K562 (cell line): Measurements from ENCODE around the gene PTPRE. TPM values are rescaled to one million over a fixed set of nuclear protein-coding genes. Genes with fewer than 3 reads are reported as not detected.

Experiments
- ATAC-seq: fragments of 200-7000 bp; cut with Tn5 transposase; 3 replicates; pipeline ENCODE4 v1.9.1; 2020; ENCODE audit warnings: moderate library complexity
- BruUV-seq: library from RNA; stranded (reverse); fragments of 400-500 nt; replicated peaks from 2 replicates; lab custom pipeline; 2021; lab: Mats Ljungman, UMichigan
- CTCF ChIA-PET: fragments of 300-600 bp; formaldehyde crosslinking; extraction: SDS; loops from one replicate; lab custom pipeline; 2021; ENCODE audit warnings: low intra/inter-chr PET ratio; lab: Yijun Ruan, JAX
- POLR2A ChIA-PET: fragments of 300-600, 350-650 bp; sonication (Branson Sonifier 250); formaldehyde crosslinking; extraction: SDS; loops from one replicate; lab custom pipeline; 2021; ENCODE audit warnings: antibody characterized with exemption, inconsistent platforms; lab: Yijun Ruan, JAX
- DNase-seq, 4 experiments: peaks; one replicate each; pipeline versions ENCODE4 v3.0.0 to v3.0.0-alpha.2; 2011 to 2018; ENCODE audit warnings: low spot score in 3 of 4, mixed read lengths in 3 of 4; ENCODE audit errors: extremely low read depth in 1 of 4
- FAIRE-seq: peaks from 2 replicates; lab custom pipeline; 2011; peaks lifted over from hg19 to GRCh38; lab: Jason Lieb, UNC
- H2AFZ ChIP-seq: 2 replicates; pipeline ENCODE4 v1.6.0; 2011; ENCODE audit warnings: low read depth, low read length, control low read depth, inconsistent platforms
- H3K27ac ChIP-seq: fragments of 200-600 bp; 3 replicates; pipeline ENCODE4 v1.8.0; 2011; ENCODE audit warnings: low read depth, mild to moderate bottlenecking, control low read depth, inconsistent platforms, low read length, moderate library complexity, mixed read lengths; ENCODE audit errors: extremely low read depth
- H3K27me3 ChIP-seq, 2 experiments: fragments of 300-600 bp in 1 of 2; 2 replicates in 1 of 2; 3 replicates in 1 of 2; pipeline versions ENCODE4 v1.6.0 to v1.8.0; 2011; ENCODE audit warnings: inconsistent platforms in 2 of 2, low read length in 2 of 2, mild to moderate bottlenecking in 1 of 2, mixed read lengths in 1 of 2, moderate library complexity in 1 of 2; ENCODE audit not compliant: control insufficient read depth in 2 of 2, insufficient read depth in 2 of 2
- H3K36me3 ChIP-seq: fragments of 300-600 bp; 3 replicates; pipeline ENCODE4 v1.8.0; 2011; ENCODE audit warnings: mild to moderate bottlenecking, low read length, inconsistent platforms; ENCODE audit not compliant: control insufficient read depth, insufficient read depth
- H3K4me1 ChIP-seq, 2 experiments: fragments of 200-600 bp in 1 of 2; replicated peaks in 1 of 2; 2 replicates in 1 of 2; 3 replicates in 1 of 2; pipeline versions ENCODE4 v1.5.1 to v1.8.0; 2011; ENCODE audit warnings: inconsistent platforms in 2 of 2, low read length in 2 of 2, mild to moderate bottlenecking in 1 of 2, mixed read lengths in 1 of 2, moderate library complexity in 1 of 2; ENCODE audit not compliant: control insufficient read depth in 2 of 2, insufficient read depth in 2 of 2
- H3K4me2 ChIP-seq: 2 replicates; pipeline ENCODE4 v1.6.1; 2011; ENCODE audit warnings: low read length, control low read depth, inconsistent platforms, mixed read lengths; ENCODE audit not compliant: insufficient read depth
- H3K4me3 ChIP-seq: fragments of 200-600 bp; sonication (generic), shearing (Covaris generic); 2 replicates; pipeline ENCODE4 v1.5.1; 2016; ENCODE audit warnings: control low read depth, inconsistent platforms
- H3K79me2 ChIP-seq: fragments of 200-600 bp; 3 replicates; pipeline ENCODE4 v1.8.0; 2011; ENCODE audit warnings: low read length, inconsistent platforms; ENCODE audit not compliant: control insufficient read depth, insufficient read depth
- H3K9ac ChIP-seq, 2 experiments: 2 replicates each; pipeline versions ENCODE4 v1.6.0 to v1.6.1; 2011; ENCODE audit warnings: low read depth in 2 of 2, low read length in 2 of 2, control low read depth in 1 of 2, inconsistent platforms in 1 of 2, mild to moderate bottlenecking in 1 of 2, mixed read lengths in 1 of 2; ENCODE audit not compliant: insufficient read depth in 1 of 2
- H3K9me1 ChIP-seq: one replicate; pipeline ENCODE4 v1.6.0; 2011; ENCODE audit warnings: inconsistent platforms, mild to moderate bottlenecking, low read length, moderate library complexity; ENCODE audit not compliant: control insufficient read depth, insufficient read depth
- H3K9me3 ChIP-seq: replicated peaks from 2 replicates; pipeline ENCODE4 v1.5.1; 2011; ENCODE audit warnings: low read depth, low read length, inconsistent platforms; ENCODE audit not compliant: control insufficient read depth, insufficient read depth
- H4K20me1 ChIP-seq: replicated peaks from 2 replicates; pipeline ENCODE4 v1.6.1; 2011; ENCODE audit warnings: low read length, inconsistent platforms, mixed read lengths; ENCODE audit not compliant: control insufficient read depth, insufficient read depth
- FOXA1 ChIP-seq: fragments of 450-650 bp; IDR thresholded peaks from 2 replicates; pipeline ENCODE4 v1.6.1; 2016; ENCODE audit warnings: mild to moderate bottlenecking, borderline replicate concordance
- PCBP2 ChIP-seq: fragments of 200-400 bp; formaldehyde crosslinking; IDR thresholded peaks from 2 replicates; pipeline ENCODE4 v1.6.1; 2018; ENCODE audit warnings: low read length, low read depth, mild to moderate bottlenecking, moderate library complexity; ENCODE audit not compliant: poor library complexity, severe bottlenecking
- ZNF586 ChIP-seq: fragments of 450-650 bp; formaldehyde crosslinking; conservative IDR thresholded peaks from 2 replicates; pipeline ENCODE4 v1.4.0; 2020; ENCODE audit warnings: mild to moderate bottlenecking, moderate library complexity
- WGBS: fragments of 100-300 bp; shearing (Covaris generic); methylation state at CpG from one replicate; pipeline ENCODE4 v1.1.6; 2016; ENCODE audit warnings: low coverage, mixed read lengths; ENCODE audit not compliant: insufficient coverage; ENCODE audit errors: missing lambda C conversion rate; 5-methylcytosine and 5-hydroxymethylcytosine counted together
- in situ Hi-C: fragments of 300-500 bp; cut with MboI; formaldehyde crosslinking; loops from 4 replicates; pipeline ENCODE4 v1.15.0; 2018; ENCODE audit warnings: inconsistent platforms, mixed read lengths
- intact Hi-C: fragments of 100-400 bp; cut with micrococcal nuclease; formaldehyde crosslinking; loops from 2 replicates; pipeline ENCODE4 v1.14.2; 2022
- polyA plus RNA-seq, 8 experiments: library from polyadenylated mRNA; depleted of rRNA in 4 of 8; stranded (reverse) in 5 of 8; unstranded in 3 of 8; fragments of >200 nt; fragmentation: Nextera tagmentation in 2 of 8; fragmentation: Illumina TruSeq in 1 of 8; extraction: Ambion mirVana in 2 of 8; extraction: Trizol in 1 of 8; gene quantifications; 2 replicates each; pipeline versions ENCODE4 v1.2.1 to v1.2.3, GENCODE V29; 2011 to 2014; ENCODE audit warnings: inconsistent platforms in 1 of 8, missing spikeins in 1 of 8
- total RNA-seq, 7 experiments: library from RNA; depleted of rRNA in 6 of 7; stranded (reverse); fragments of >200 nt in 6 of 7; fragmentation: Illumina TruSeq in 2 of 7; extraction: Trizol in 2 of 7; gene quantifications; 2 replicates each; pipeline versions ENCODE4 v1.2.1 to v1.2.3, GENCODE V29; 2011 to 2021; ENCODE audit warnings: low replicate concordance in 1 of 7
- TF ChIP-seq, protein P1 (sequence below): sonication (generic); formaldehyde crosslinking; IDR thresholded peaks from 2 replicates; pipeline ENCODE4 v1.8.1; 2023; ENCODE audit warnings: mild to moderate bottlenecking, missing genetic modification reagents

The PTPRE gene
- total and polyA plus RNA-seq, 9 of the 15 experiments (the other 6 are each of a cell fraction or from before 2014, with no cell fraction given), result 0.01 to 0.13 (median 0.04) TPM; not detected in 4

DNA sequence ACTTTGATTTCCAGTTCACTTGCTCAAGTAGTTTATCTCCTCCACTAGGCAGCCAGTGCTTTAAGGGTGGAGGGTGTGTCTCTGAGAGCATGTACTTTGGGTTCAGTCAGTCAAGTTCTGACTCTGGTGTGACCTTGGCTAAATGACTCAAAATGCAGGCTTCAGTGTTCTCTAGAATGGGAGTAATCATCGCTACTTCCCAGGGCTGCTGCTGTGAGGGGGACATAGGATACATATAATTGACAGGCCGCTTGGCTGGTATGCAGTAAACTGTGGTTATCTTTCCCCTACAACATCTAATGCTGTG lies 3.5 kb downstream of the PTPRE start:
- no peaks in the 10 kb centered on the region for H4K20me1 ChIP-seq
- H3K27ac ChIP-seq, result no peak overlapping the region
- CTCF ChIA-PET, result no interaction called here
- intact Hi-C loops, result no loop called here
- no peak for FAIRE-seq
- no peak overlapping the region for H2AFZ ChIP-seq
- no peak overlapping the region for H3K9ac ChIP-seq
- H3K9me1 ChIP-seq, result no peaks in the 10 kb centered on the region
- no peak for TF ChIP-seq PCBP2
- TF ChIP-seq, all 486 proteins: peak for 0
- no peak for DNase-seq
- BruUV-seq, result no TSS peak
- Histone ChIP-seq H3K9me3 (no peaks in the 10 kb centered on the region), H3K4me1 (peaks cover 0 to 5% of the 10 kb centered on the region in 2 experiments; a peak in 1 of 5 replicates), H3K4me2 (no peak overlapping the region), H3K79me2 (no peaks in the 10 kb centered on the region), H3K27me3 (0 out of 5 replicates have a peak, but pooled peaks cover 0 to 5% of the 10 kb centered on the region in 2 experiments), H3K4me3 (no peak overlapping the region), H3K36me3 (no peaks in the 10 kb centered on the region)
- POLR2A ChIA-PET, result no interaction called here
- ATAC-seq, result no peak
- in situ Hi-C loops, result no loop called here
- 0% methylated on average over 2 of the region's 2 CpGs for WGBS

DNA sequence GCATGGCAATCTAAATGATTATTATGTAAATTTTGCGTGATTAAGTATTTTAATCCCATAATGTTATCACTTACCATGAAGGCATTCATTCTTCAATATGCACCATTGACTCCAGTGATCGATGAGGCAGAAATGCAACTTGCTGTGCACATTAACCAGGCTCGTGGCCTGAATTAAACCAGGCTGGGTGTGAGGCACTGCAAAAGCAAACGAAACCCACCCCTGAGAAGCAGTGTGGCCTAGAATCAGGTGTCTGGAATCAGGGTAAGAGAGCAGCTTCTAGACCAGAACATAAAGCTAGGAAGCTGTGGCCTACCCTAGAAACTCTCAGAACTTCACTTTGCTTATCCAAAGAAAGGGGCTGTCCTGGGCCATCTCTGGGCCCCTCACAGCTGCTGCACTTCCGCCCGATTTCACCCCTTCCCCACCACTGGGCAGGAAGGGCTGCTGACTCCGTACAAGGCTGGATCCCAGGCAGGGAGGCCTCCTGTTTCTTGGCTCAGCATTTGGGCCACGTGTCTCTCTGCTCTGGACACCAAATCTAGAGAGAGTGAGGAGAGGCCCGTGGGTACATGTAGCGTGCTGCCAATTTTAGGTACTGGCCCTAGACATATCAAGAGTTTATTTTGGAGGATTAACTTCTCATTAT lies 4.4 kb downstream of the PTPRE start:
- Histone ChIP-seq H3K4me3 (no peak overlapping the region), H3K9ac (no peak overlapping the region), H3K9me1 (no peaks in the 10 kb centered on the region), H3K36me3 (no peaks in the 10 kb centered on the region)
- ATAC-seq, result no peak
- 0% methylated on average over 10 of the region's 10 CpGs for WGBS
- no TSS peak for BruUV-seq
- TF ChIP-seq FOXA1 (no peak), ZNF586 (CRISPR knock-in tag) (no peak)
- TF ChIP-seq, protein P1, sequence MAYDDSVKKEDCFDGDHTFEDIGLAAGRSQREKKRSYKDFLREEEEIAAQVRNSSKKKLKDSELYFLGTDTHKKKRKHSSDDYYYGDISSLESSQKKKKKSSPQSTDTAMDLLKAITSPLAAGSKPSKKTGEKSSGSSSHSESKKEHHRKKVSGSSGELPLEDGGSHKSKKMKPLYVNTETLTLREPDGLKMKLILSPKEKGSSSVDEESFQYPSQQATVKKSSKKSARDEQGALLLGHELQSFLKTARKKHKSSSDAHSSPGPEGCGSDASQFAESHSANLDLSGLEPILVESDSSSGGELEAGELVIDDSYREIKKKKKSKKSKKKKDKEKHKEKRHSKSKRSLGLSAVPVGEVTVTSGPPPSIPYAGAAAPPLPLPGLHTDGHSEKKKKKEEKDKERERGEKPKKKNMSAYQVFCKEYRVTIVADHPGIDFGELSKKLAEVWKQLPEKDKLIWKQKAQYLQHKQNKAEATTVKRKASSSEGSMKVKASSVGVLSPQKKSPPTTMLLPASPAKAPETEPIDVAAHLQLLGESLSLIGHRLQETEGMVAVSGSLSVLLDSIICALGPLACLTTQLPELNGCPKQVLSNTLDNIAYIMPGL (CRISPR knock-in tag), result no peak
- TF ChIP-seq, all 486 proteins: peak for 0
- intact Hi-C loops (no loop called here), in situ Hi-C loops (no loop called here)
- Histone ChIP-seq H3K4me2 (no peak overlapping the region), H3K27me3 (0 out of 5 replicates have a peak, but pooled peaks cover 0 to 5% of the 10 kb centered on the region in 2 experiments), H4K20me1 (no peaks in the 10 kb centered on the region), H2AFZ (no peak overlapping the region), H3K4me1 (peaks cover 0 to 5% of the 10 kb centered on the region in 2 experiments; a peak in 1 of 5 replicates), H3K79me2 (no peaks in the 10 kb centered on the region), H3K9me3 (no peaks in the 10 kb centered on the region), H3K27ac (no peak overlapping the region)
- FAIRE-seq, result no peak
- ChIA-PET CTCF (no interaction called here), POLR2A (interaction anchor here (0.6 kb wide), 1 partner anchor 156 kb away, joined by 3 read pairs; no protein-coding TSS in a partner anchor)
- no peak for DNase-seq
